HG03103 (cell line): ENCODE measurements around the gene RC3H2.
"Not testable (repeated sequence)": the region's sequence is repeated elsewhere in the genome, so short reads cannot be mapped to it uniquely, and the experiment has no call there.

Source experiments
- ATAC-seq: cut with Tn5 transposase; IDR thresholded peaks from one replicate; pipeline ENCODE4 v1.9.1; 2021; ENCODE audit warnings: low read depth; ENCODE audit not compliant: unreplicated experiment

RC3H2 gene

GRCh38 chr9:122845116-122845515, 60.0 kb downstream of the RC3H2 start:
- ATAC-seq: no peak

- ATAC-seq: no peak
These were observed 61.0 kb downstream of the RC3H2 start for GRCh38 chr9:122844137-122844536.

GRCh38 chr9:122841501-122841900, 63.7 kb downstream of the RC3H2 start:
- no peak for ATAC-seq

- ATAC-seq: not testable (repeated sequence)
These were observed 66.7 kb downstream of the RC3H2 start for GRCh38 chr9:122838441-122838840.

GRCh38 chr9:122837266-122837850, 67.8 kb downstream of the RC3H2 start:
- ATAC-seq: no peak

- ATAC-seq: no peak
These were observed 69.8 kb downstream of the RC3H2 start for GRCh38 chr9:122835313-122835731.

GRCh38 chr9:122832194-122832593, 73.0 kb downstream of the RC3H2 start:
- no peak for ATAC-seq

- ATAC-seq: not testable (repeated sequence)
These were observed 76.2 kb downstream of the RC3H2 start for GRCh38 chr9:122828965-122829284.

- ATAC-seq: peak; percentile 25
These were observed 77.4 kb downstream of the RC3H2 start for GRCh38 chr9:122827761-122828093.

- ATAC-seq: no peak
These were observed 82.2 kb downstream of the RC3H2 start for GRCh38 chr9:122822938-122823337.

GRCh38 chr9:122822056-122822455, 83.1 kb downstream of the RC3H2 start:
- no peak for ATAC-seq

GRCh38 chr9:122821278-122821943, 83.7 kb downstream of the RC3H2 start:
- ATAC-seq: no peak

- ATAC-seq: no peak
These were observed 84.7 kb downstream of the RC3H2 start for GRCh38 chr9:122820490-122820845.

- ATAC-seq: no peak
These were observed 85.2 kb downstream of the RC3H2 start for GRCh38 chr9:122819791-122820489.

GRCh38 chr9:122819326-122819725, 85.8 kb downstream of the RC3H2 start:
- no peak for ATAC-seq

GRCh38 chr9:122816163-122816867, 88.8 kb downstream of the RC3H2 start:
- ATAC-seq: no peak

- no peak for ATAC-seq
These were observed 89.6 kb downstream of the RC3H2 start for GRCh38 chr9:122815544-122815943.

GRCh38 chr9:122814545-122814944, 90.6 kb downstream of the RC3H2 start:
- no peak for ATAC-seq

- no peak for ATAC-seq
These were observed 92.4 kb downstream of the RC3H2 start for GRCh38 chr9:122812736-122813135.

- no peak for ATAC-seq
These were observed 94.7 kb downstream of the RC3H2 start for GRCh38 chr9:122810306-122810946.

GRCh38 chr9:122809261-122809660, 95.9 kb downstream of the RC3H2 start:
- ATAC-seq: not testable (repeated sequence)
